Astrocyte of the spinal cord (primary cell): Measurements from ENCODE around the gene LMAN1L.

Experiments
- DNase-seq: peaks from one replicate; pipeline ENCODE4 v3.0.0; 2011; ENCODE audit warnings: low read depth, low spot score
- H3K4me3 ChIP-seq: 2 replicates; pipeline ENCODE4 v1.5.1; 2011; ENCODE audit warnings: low read depth, mild to moderate bottlenecking, low read length, moderate library complexity
- CTCF ChIP-seq: IDR thresholded peaks from 2 replicates; pipeline ENCODE4 v1.5.1; 2012; ENCODE audit warnings: low read depth, mild to moderate bottlenecking, low read length, inconsistent platforms
- in situ Hi-C: cut with HindIII; loops from 2 replicates; pipeline ENCODE4 v1.10.0; 2017; ENCODE audit warnings: low sequenced_read_pairs

The LMAN1L gene

GRCh38 chr15:74804935-74805334, 7.7 kb upstream of the LMAN1L start:
- in situ Hi-C loops = no loop called here

DNA sequence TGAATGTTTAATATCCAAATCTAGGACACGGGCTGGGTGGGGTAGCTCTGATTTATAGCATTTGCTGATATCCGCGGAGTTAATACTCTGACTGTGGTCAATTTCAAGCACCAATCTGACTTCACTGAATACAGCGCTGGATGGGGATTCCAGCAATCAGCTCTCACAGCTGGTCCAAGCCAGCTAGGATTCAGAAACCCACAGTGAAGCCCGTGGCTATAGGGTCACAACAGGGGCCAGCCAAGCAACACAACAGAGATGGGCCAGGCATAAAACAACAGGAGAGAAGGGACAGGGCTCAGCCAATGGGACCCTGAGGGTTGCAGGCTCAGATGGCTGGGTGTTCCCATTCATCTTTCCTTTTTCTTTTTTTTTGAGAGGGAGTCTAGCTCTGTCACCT, 5.4 kb upstream of the LMAN1L start:
- peak; percentile 41 for DNase-seq
- in situ Hi-C loops = no loop called here

More at GRCh38 chr15:74804935-74805334, 7.7 kb upstream of the LMAN1L start:
- no peak overlapping the region for H3K4me3 ChIP-seq
- no peak for DNase-seq
- TF ChIP-seq CTCF = no peak

GRCh38 chr15:74808078-74808839, 4.4 kb upstream of the LMAN1L start:
- in situ Hi-C loops = no loop called here
- TF ChIP-seq CTCF = no peak
- no peak overlapping the region for H3K4me3 ChIP-seq
- DNase-seq = no peak

More for the DNA sequence above, 5.4 kb upstream of the LMAN1L start:
- H3K4me3 ChIP-seq = no peak overlapping the region
- TF ChIP-seq CTCF = no peak

DNA sequence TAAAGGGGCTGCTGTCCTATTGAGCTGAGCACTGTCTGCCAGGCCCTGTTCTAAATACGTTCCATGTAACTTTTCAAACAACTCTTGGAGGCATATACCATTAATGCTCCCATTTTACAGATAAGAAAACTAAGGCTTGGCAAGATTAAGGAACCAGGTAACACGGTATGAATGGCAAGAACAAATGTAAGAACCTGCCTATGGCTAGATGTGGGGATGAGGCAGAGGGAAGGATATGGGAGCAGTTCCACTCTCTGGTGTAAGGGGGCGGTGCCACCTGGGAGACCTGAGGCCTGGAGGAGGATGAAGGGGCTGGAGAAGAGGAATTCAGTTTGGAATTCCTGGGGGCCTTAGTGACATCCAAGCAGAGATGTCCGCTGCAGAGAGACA, 3.8 kb upstream of the LMAN1L start:
- no peak overlapping the region for H3K4me3 ChIP-seq
- in situ Hi-C loops = no loop called here
- no peak for DNase-seq
- peak; percentile 15 for TF ChIP-seq CTCF

DNA sequence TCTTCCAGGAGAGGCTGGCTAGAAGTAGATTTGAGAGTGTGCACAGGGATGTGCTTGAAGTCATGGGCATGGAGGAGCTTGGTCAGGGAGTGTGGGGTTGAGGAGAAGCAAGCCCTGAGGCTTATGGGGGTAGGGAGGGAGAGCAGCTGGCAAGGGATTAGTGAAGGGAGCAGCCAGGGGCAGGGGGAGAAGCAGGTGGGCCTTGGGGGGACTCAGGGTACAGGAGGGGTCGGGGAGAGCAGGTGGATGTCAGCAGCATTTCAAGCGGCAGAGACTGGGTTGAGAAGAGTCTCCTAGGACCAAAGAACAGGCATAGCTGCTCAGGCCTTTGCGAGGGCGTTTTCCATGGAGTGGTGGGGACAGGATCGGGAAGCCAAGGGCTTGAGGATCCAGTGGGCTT, 3.4 kb upstream of the LMAN1L start:
- no peak for TF ChIP-seq CTCF
- no peak overlapping the region for H3K4me3 ChIP-seq
- DNase-seq = no peak
- in situ Hi-C loops = no loop called here

DNA sequence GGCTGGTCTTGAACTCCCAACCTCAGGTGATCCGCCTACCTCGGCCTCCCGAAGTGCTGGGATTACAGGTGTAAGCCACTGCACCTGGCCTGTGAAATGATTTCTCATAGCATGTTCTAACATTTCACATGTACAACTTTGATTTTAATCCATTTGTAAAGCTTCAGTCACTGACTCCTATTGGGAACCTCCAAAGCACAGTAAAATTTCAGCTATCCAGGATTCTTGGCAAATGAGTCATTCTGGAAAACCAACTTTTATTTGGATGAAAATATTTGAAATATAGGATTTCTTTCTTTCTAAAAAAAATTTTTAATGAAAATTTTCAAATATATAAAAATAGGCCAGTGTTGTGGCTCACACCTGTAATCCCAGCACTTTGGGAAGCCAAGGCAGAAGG, 2.7 kb upstream of the LMAN1L start:
- H3K4me3 ChIP-seq = no peak overlapping the region
- DNase-seq = no peak
- no peak for TF ChIP-seq CTCF
- in situ Hi-C loops = no loop called here
